ENCODE results near the gene PTGFRN.

GRCh38 chr1:116952738-116953275, 43.1 kb downstream of the PTGFRN start:
- TF ChIP-seq CTCF (CRISPR knock-in tag; IDR thresholded peaks at IDR 0.05) (no peak), FOSL1 (CRISPR knock-in tag; IDR thresholded peaks at IDR 0.05; ENCODE audit: borderline replicate concordance) (no peak), PTBP1 (IDR thresholded peaks at IDR 0.05; ENCODE audit: low read depth, low read length, poor library complexity, severe bottlenecking) (no peak), REST (IDR thresholded peaks at IDR 0.05; ENCODE audit: borderline replicate concordance in 1 of 2, low read depth in 1 of 2, low read length in 2 of 2) (no peak), MYC (CRISPR knock-in tag; IDR thresholded peaks at IDR 0.05; ENCODE audit: borderline replicate concordance) (no peak), ZNF781 (CRISPR knock-in tag; IDR thresholded peaks at IDR 0.05; ENCODE audit: borderline replicate concordance, not compliant biosample characterization) (no peak), RXRA (CRISPR knock-in tag; IDR thresholded peaks at IDR 0.05) (no peak), POLR2G (IDR thresholded peaks at IDR 0.05; ENCODE audit: low read depth, low read length) (no peak), EZH2 (conservative IDR thresholded peaks at IDR 0.05; ENCODE audit: low read depth, low read length) (no peak), IKZF1 (IDR thresholded peaks at IDR 0.05) (no peak), MIXL1 (CRISPR knock-in tag; IDR thresholded peaks at IDR 0.05) (no peak), CREB1 (IDR thresholded peaks at IDR 0.05) (no peak), CREB1 (CRISPR knock-in tag; IDR thresholded peaks at IDR 0.05) (no peak)

Measured in HepG2 (cell line).